Muscle of leg (tissue), 11 donors: ENCODE data around the gene ANKRA2. TPM values are rescaled to one million over a fixed set of nuclear protein-coding genes. Genes with fewer than 3 reads are reported as not detected.

Experiments
- DNase-seq: peaks from one replicate; pipeline ENCODE4 v3.0.0; 2013
- H3K27ac ChIP-seq: one replicate; pipeline ENCODE4 v1.5.1; 2013; ENCODE audit warnings: mild to moderate bottlenecking, low read length, control low read depth
- H3K27me3 ChIP-seq: one replicate; pipeline ENCODE4 v1.6.1; 2013; ENCODE audit warnings: low read length; ENCODE audit not compliant: control insufficient read depth, insufficient read depth
- H3K36me3 ChIP-seq: one replicate; pipeline ENCODE4 v1.6.1; 2013; ENCODE audit warnings: low read length; ENCODE audit not compliant: control insufficient read depth, insufficient read depth
- H3K4me1 ChIP-seq: one replicate; pipeline ENCODE4 v1.6.1; 2013; ENCODE audit warnings: low read length; ENCODE audit not compliant: control insufficient read depth, insufficient read depth
- H3K4me3 ChIP-seq: one replicate; pipeline ENCODE4 v1.5.1; 2013; ENCODE audit warnings: low read length, control low read depth
- H3K9me3 ChIP-seq: replicated peaks from 2 replicates; pipeline ENCODE4 v1.6.1; 2013; ENCODE audit warnings: low read depth, low read length; ENCODE audit not compliant: control insufficient read depth
- WGBS: methylation state at CpG from one replicate; pipeline ENCODE4 v1.1.5; 2013; ENCODE audit warnings: missing lambda C conversion rate; ENCODE audit not compliant: insufficient coverage; 5-methylcytosine and 5-hydroxymethylcytosine counted together
- polyA plus RNA-seq, 8 donors: library from polyadenylated mRNA; unstranded; fragments of 120-200 nt; gene quantifications; one replicate each; pipeline versions ENCODE4 v1.2.1 to v1.2.3, GENCODE V29; 2013; ENCODE audit warnings: inconsistent platforms in 1 of 8, low replicate concordance in 1 of 8; ENCODE audit not compliant: insufficient read length in 8 of 8, insufficient read depth in 1 of 8
- total RNA-seq: library from RNA; stranded (reverse); fragments of 120-200 nt; gene quantifications from one replicate; pipeline ENCODE4 v1.2.4, GENCODE V29; 2013

The ANKRA2 gene
- total and polyA plus RNA-seq, 9 donors, result 19.2 to 32.8 (median 23.6) TPM

DNA sequence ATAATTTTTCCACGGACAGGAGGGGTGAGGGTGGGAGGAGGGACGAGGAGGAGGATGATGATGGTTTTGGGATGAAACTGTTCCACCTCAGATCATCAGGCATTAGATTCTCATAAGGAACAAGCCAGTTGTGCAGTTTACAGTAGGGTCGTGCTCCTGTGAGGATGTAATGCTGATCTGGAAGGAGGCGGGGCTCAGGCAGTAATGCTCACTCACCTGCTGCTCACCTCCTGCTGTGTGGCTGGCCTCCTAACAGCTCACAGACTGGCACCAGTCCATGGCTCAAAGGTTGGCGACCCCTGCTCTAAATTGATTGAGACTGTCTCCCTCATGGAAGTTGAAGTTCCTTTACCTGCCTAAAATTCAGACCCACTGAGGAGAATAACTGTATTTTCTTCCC, 33.2 kb downstream of the ANKRA2 start:
- Histone ChIP-seq H3K4me1 (no peaks in the 10 kb centered on the region), H3K36me3 (no peaks in the 10 kb centered on the region), H3K27me3 (peaks cover 8% of the 10 kb centered on the region), H3K4me3 (no peak overlapping the region), H3K9me3 (no peaks in the 10 kb centered on the region), H3K27ac (no peak overlapping the region)
- no peak for DNase-seq
- 89% methylated on average over 1 of the region's 5 CpGs for WGBS

- H3K4me3 ChIP-seq, result no peak overlapping the region
- no peak overlapping the region for H3K27ac ChIP-seq
- peaks cover 8% of the 10 kb centered on the region for H3K27me3 ChIP-seq
- H3K4me1 ChIP-seq, result no peaks in the 10 kb centered on the region
- no peak for DNase-seq
- no peaks in the 10 kb centered on the region for H3K36me3 ChIP-seq
- no peaks in the 10 kb centered on the region for H3K9me3 ChIP-seq
- WGBS, result 90% methylated on average over 1 of the region's 1 CpG
Observed at GRCh38 chr5:73531356-73531755, 34.1 kb downstream of the ANKRA2 start.

GRCh38 chr5:73529081-73529480, 36.4 kb downstream of the ANKRA2 start:
- no peak for DNase-seq
- no CpG with 5 or more reads among the region's 1 CpG for WGBS
- no peak overlapping the region for H3K27ac ChIP-seq
- H3K9me3 ChIP-seq, result no peaks in the 10 kb centered on the region
- H3K4me3 ChIP-seq, result no peak overlapping the region
- H3K27me3 ChIP-seq, result peaks cover 4% of the 10 kb centered on the region
- no peaks in the 10 kb centered on the region for H3K36me3 ChIP-seq
- H3K4me1 ChIP-seq, result no peaks in the 10 kb centered on the region

DNA sequence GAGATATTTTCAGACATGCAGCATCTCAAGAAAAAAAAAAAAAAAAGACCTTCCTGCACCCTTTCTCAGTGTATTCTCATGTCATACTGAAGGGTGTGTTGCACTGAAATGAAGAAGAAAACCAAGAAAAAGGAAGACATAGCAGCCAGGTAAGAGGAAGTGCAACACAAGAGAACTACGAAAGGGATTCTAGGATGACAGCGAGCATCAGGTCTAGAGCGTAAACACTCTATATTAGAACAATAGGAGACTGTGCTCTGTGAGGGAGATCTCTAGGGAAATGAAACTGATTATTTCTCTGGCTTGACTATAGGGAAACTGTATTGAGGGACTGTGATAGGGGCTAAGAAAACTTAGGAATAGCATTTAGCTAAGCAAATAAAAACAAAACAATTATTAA, 37.2 kb downstream of the ANKRA2 start:
- no CpG with 5 or more reads among the region's 3 CpGs for WGBS
- Histone ChIP-seq H3K9me3 (no peaks in the 10 kb centered on the region), H3K27ac (no peak overlapping the region), H3K36me3 (no peaks in the 10 kb centered on the region), H3K4me1 (no peaks in the 10 kb centered on the region), H3K4me3 (no peak overlapping the region), H3K27me3 (peaks cover 4% of the 10 kb centered on the region)
- DNase-seq, result no peak

- Histone ChIP-seq H3K36me3 (no peaks in the 10 kb centered on the region), H3K27ac (no peak overlapping the region), H3K4me3 (no peak overlapping the region), H3K9me3 (no peaks in the 10 kb centered on the region), H3K4me1 (no peaks in the 10 kb centered on the region), H3K27me3 (no peaks in the 10 kb centered on the region)
- DNase-seq, result no peak
- no CpG with 5 or more reads among the region's 3 CpGs for WGBS
Observed at GRCh38 chr5:73525606-73526203, 39.7 kb downstream of the ANKRA2 start.

- Histone ChIP-seq H3K4me1 (no peaks in the 10 kb centered on the region), H3K27ac (no peak overlapping the region), H3K9me3 (no peaks in the 10 kb centered on the region), H3K27me3 (no peaks in the 10 kb centered on the region), H3K36me3 (no peaks in the 10 kb centered on the region), H3K4me3 (no peak overlapping the region)
- DNase-seq, result no peak
- WGBS, result 58% methylated on average over 1 of the region's 1 CpG
Observed at GRCh38 chr5:73523861-73524260, 41.6 kb downstream of the ANKRA2 start.

DNA sequence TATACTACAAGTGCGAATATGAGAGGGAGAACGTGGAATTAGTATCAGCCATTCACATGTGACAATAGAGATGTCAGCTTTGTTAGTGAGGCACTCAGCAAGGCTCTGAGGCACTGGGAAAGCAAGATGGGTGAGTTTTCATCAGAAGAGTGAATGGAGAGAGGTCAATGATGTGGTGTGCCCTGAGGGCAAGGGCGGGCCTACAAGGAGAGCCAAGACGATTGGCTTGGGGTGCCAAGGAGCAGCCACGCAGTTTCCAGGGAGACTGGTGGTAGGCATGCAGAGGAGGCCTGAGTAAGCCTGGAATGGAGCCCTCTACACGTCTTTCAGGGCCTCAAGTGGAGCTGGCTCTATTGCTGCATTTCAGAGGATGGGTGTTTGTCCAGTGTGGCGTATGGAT, 42.5 kb downstream of the ANKRA2 start:
- no peaks in the 10 kb centered on the region for H3K4me1 ChIP-seq
- 88% methylated on average over 7 of the region's 7 CpGs for WGBS
- no peaks in the 10 kb centered on the region for H3K27me3 ChIP-seq
- H3K9me3 ChIP-seq, result no peaks in the 10 kb centered on the region
- DNase-seq, result no peak
- no peak overlapping the region for H3K4me3 ChIP-seq
- no peak overlapping the region for H3K27ac ChIP-seq
- H3K36me3 ChIP-seq, result no peaks in the 10 kb centered on the region

GRCh38 chr5:73519531-73520283, 45.7 kb downstream of the ANKRA2 start:
- no peaks in the 10 kb centered on the region for H3K27me3 ChIP-seq
- H3K9me3 ChIP-seq, result no peaks in the 10 kb centered on the region
- no peaks in the 10 kb centered on the region for H3K4me1 ChIP-seq
- H3K36me3 ChIP-seq, result no peaks in the 10 kb centered on the region
- WGBS, result 0% methylated on average over 3 of the region's 16 CpGs
- peak; percentile 82 for DNase-seq
- no peak overlapping the region for H3K4me3 ChIP-seq
- no peak overlapping the region for H3K27ac ChIP-seq

- H3K36me3 ChIP-seq, result no peaks in the 10 kb centered on the region
- H3K4me1 ChIP-seq, result no peaks in the 10 kb centered on the region
- 80% methylated on average over 1 of the region's 4 CpGs for WGBS
- no peak overlapping the region for H3K4me3 ChIP-seq
- no peaks in the 10 kb centered on the region for H3K9me3 ChIP-seq
- H3K27ac ChIP-seq, result no peak overlapping the region
- H3K27me3 ChIP-seq, result no peaks in the 10 kb centered on the region
- no peak for DNase-seq
Observed at GRCh38 chr5:73515232-73515631, 50.2 kb downstream of the ANKRA2 start.

GRCh38 chr5:73514418-73514817, 51.0 kb downstream of the ANKRA2 start:
- Histone ChIP-seq H3K4me1 (no peaks in the 10 kb centered on the region), H3K9me3 (no peaks in the 10 kb centered on the region), H3K36me3 (no peaks in the 10 kb centered on the region), H3K4me3 (no peak overlapping the region), H3K27me3 (no peaks in the 10 kb centered on the region), H3K27ac (no peak overlapping the region)
- no CpG with 5 or more reads among the region's 2 CpGs for WGBS
- no peak for DNase-seq
